SK-N-SH (cell line): ENCODE measurements around the gene SUMF1. TPM values are rescaled to one million over a fixed set of nuclear protein-coding genes. Genes with fewer than 3 reads are reported as not detected.

Source experiments
- CTCF ChIA-PET: fragments of 300-600, 350-600 bp; formaldehyde crosslinking; extraction: SDS; loops from one replicate; lab custom pipeline; 2021; lab: Yijun Ruan, JAX
- POLR2A ChIA-PET: fragments of 350-600 bp; sonication (Branson Sonifier 250); formaldehyde crosslinking; extraction: SDS; loops from one replicate; lab custom pipeline; 2020; ENCODE audit warnings: antibody characterized with exemption, inconsistent platforms; lab: Yijun Ruan, JAX
- DNase-seq: peaks from one replicate; pipeline ENCODE4 v3.0.0; 2012
- H2AFZ ChIP-seq: fragments of 200-600 bp; sonication (generic); 2 replicates; pipeline ENCODE4 v1.8.1; 2016; ENCODE audit warnings: antibody characterized with exemption, mild to moderate bottlenecking, low read depth
- H3F3A ChIP-seq: fragments of 200-600 bp; sonication (generic); replicated peaks from 2 replicates; pipeline ENCODE3; 2016; ENCODE audit warnings: antibody characterized with exemption, mild to moderate bottlenecking; ENCODE audit not compliant: insufficient read depth
- H3K27ac ChIP-seq, 2 experiments: fragments of 200-500 bp in 1 of 2; fragments of 200-600 bp in 1 of 2; sonication (Bioruptor generic) in 1 of 2; sonication (generic), shearing (Covaris generic) in 1 of 2; 2 replicates each; pipeline versions ENCODE4 v1.5.1 to v1.6.1; 2014 to 2016; ENCODE audit warnings: low read depth in 2 of 2, inconsistent platforms in 1 of 2, low read length in 1 of 2, mild to moderate bottlenecking in 1 of 2, mixed read lengths in 1 of 2
- H3K27me3 ChIP-seq: fragments of 200-600 bp; sonication (generic), shearing (Covaris generic); 2 replicates; pipeline ENCODE4 v1.6.1; 2016; ENCODE audit warnings: mixed run types; ENCODE audit not compliant: insufficient read depth
- H3K36me3 ChIP-seq, 2 experiments: fragments of 200-500 bp in 1 of 2; fragments of 200-600 bp in 1 of 2; sonication (Bioruptor generic) in 1 of 2; sonication (generic) in 1 of 2; replicated peaks in 1 of 2; 2 replicates each; pipeline versions ENCODE3 to v1.5.1; 2014 to 2016; ENCODE audit warnings: low read length in 1 of 2, mild to moderate bottlenecking in 1 of 2; ENCODE audit not compliant: insufficient read depth in 2 of 2, control insufficient read depth in 1 of 2
- H3K4me1 ChIP-seq, 2 experiments: fragments of 200-500 bp in 1 of 2; fragments of 200-600 bp in 1 of 2; sonication (Bioruptor generic) in 1 of 2; sonication (generic), shearing (Covaris generic) in 1 of 2; 2 replicates each; pipeline versions ENCODE4 v1.5.1 to v1.6.1; 2014 to 2016; ENCODE audit warnings: low read depth in 1 of 2, low read length in 1 of 2, mixed run types in 1 of 2; ENCODE audit not compliant: insufficient read depth in 2 of 2, control insufficient read depth in 1 of 2
- H3K4me2 ChIP-seq: fragments of 200-600 bp; sonication (generic), shearing (Covaris generic); 2 replicates; pipeline ENCODE4 v1.6.1; 2017; ENCODE audit warnings: mixed run types
- H3K4me3 ChIP-seq, 2 experiments: fragments of 200-500 bp in 1 of 2; fragments of 200-600 bp in 1 of 2; sonication (Bioruptor generic) in 1 of 2; sonication (generic), shearing (Covaris generic) in 1 of 2; 2 replicates each; pipeline versions ENCODE4 v1.5.1 to v1.8.1; 2014 to 2016; ENCODE audit warnings: low read depth in 2 of 2, inconsistent platforms in 1 of 2, low read length in 1 of 2, mild to moderate bottlenecking in 1 of 2, mixed read lengths in 1 of 2, moderate library complexity in 1 of 2
- H3K79me2 ChIP-seq: fragments of 200-600 bp; sonication (generic); 2 replicates; pipeline ENCODE4 v1.8.1; 2017; ENCODE audit warnings: mild to moderate bottlenecking; ENCODE audit not compliant: insufficient read depth
- H3K9ac ChIP-seq: fragments of 200-600 bp; sonication (generic); 2 replicates; pipeline ENCODE4 v1.6.1; 2017; ENCODE audit warnings: mixed run types
- H3K9me2 ChIP-seq: fragments of 200-600 bp; sonication (generic); 2 replicates; pipeline ENCODE4 v1.6.1; 2017; ENCODE audit warnings: mixed run types
- H3K9me3 ChIP-seq: fragments of 200-600 bp; sonication (generic); 2 replicates; pipeline ENCODE4 v1.6.1; 2017; ENCODE audit warnings: mixed run types, mild to moderate bottlenecking, moderate library complexity
- H4K20me1 ChIP-seq: fragments of 200-600 bp; sonication (generic); 2 replicates; pipeline ENCODE4 v1.6.1; 2017; ENCODE audit warnings: mild to moderate bottlenecking, mixed run types; ENCODE audit not compliant: insufficient read depth
- CHD2 ChIP-seq: fragments of 150-350 bp; IDR thresholded peaks from 2 replicates; pipeline ENCODE4 v1.6.1; 2018; ENCODE audit warnings: low read length; ENCODE audit not compliant: partially characterized antibody
- ELF1 ChIP-seq: IDR thresholded peaks from 2 replicates; pipeline ENCODE4 v1.4.0; 2012
- FOSL2 ChIP-seq: IDR thresholded peaks from 2 replicates; pipeline ENCODE4 v1.4.0; 2012; ENCODE audit warnings: low read depth, mild to moderate bottlenecking, moderate library complexity, borderline replicate concordance
- FOXM1 ChIP-seq: IDR thresholded peaks from 2 replicates; pipeline ENCODE4 v1.4.0; 2012; ENCODE audit warnings: low read depth, mild to moderate bottlenecking
- GABPA ChIP-seq: IDR thresholded peaks from 2 replicates; pipeline ENCODE4 v1.4.0; 2012; ENCODE audit warnings: low read depth, mild to moderate bottlenecking
- MXI1 ChIP-seq: IDR thresholded peaks from 2 replicates; pipeline ENCODE4 v1.6.1; 2012; ENCODE audit warnings: mild to moderate bottlenecking, low read depth, low read length, improper control_type of control experiment
- NFIC ChIP-seq: IDR thresholded peaks from 2 replicates; pipeline ENCODE4 v1.4.0; 2012; ENCODE audit warnings: borderline replicate concordance
- RCOR1 ChIP-seq: fragments of 150-350 bp; IDR thresholded peaks from 2 replicates; pipeline ENCODE4 v1.6.1; 2017; ENCODE audit warnings: antibody characterized with exemption, low read length
- RXRA ChIP-seq: IDR thresholded peaks from 2 replicates; pipeline ENCODE4 v1.4.0; 2012; ENCODE audit warnings: low read depth, mild to moderate bottlenecking, borderline replicate concordance
- TCF12 ChIP-seq: IDR thresholded peaks from 2 replicates; pipeline ENCODE4 v1.4.0; 2012
- TEAD4 ChIP-seq: IDR thresholded peaks from 2 replicates; pipeline ENCODE4 v1.4.0; 2012; ENCODE audit warnings: mild to moderate bottlenecking, borderline replicate concordance; ENCODE audit not compliant: insufficient read depth
- polyA plus RNA-seq, 3 experiments: library from polyadenylated mRNA; depleted of rRNA; stranded (reverse); fragments of >200 nt; gene quantifications; 2 replicates each; pipeline ENCODE4 v1.2.3, GENCODE V29; 2012
- TF ChIP-seq, protein P1 (sequence below): IDR thresholded peaks from 2 replicates; pipeline ENCODE4 v1.4.0; 2012; ENCODE audit warnings: low read depth, borderline replicate concordance
- TF ChIP-seq, protein P2 (sequence below): IDR thresholded peaks from 2 replicates; pipeline ENCODE4 v1.6.1; 2012; ENCODE audit warnings: mild to moderate bottlenecking, low read depth, low read length, moderate library complexity
- TF ChIP-seq, protein P3 (sequence below): IDR thresholded peaks from 2 replicates; pipeline ENCODE4; 2012

SUMF1 gene
- polyA plus RNA-seq, 1 of the 3 experiments (the other 2 are of a cell fraction): 56.9 TPM

DNA sequence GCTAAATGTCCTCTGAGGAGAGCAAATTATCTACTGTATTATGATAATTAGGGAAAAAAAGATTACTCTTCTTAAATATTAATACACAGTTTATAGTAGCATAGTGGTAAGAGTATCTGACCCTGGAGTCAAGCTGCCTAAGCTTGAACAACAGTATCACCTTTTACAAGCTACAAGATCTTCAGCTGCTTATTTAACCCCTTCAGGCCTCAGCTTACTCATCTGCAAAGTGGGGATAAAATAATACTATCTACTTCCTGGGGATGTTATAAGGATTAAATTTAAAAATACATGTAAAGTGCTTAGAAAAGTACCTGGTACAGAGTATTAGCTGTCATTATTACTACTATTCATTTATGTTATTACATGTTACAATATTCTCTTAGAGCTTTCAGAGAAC is 42.0 kb downstream of the SUMF1 start:
- POLR2A ChIA-PET: no interaction called here
- no peaks in the 10 kb centered on the region for H3K36me3 ChIP-seq
- H3F3A ChIP-seq: peaks cover 7% of the 10 kb centered on the region
- H3K9me2 ChIP-seq: no peaks in the 10 kb centered on the region
- no peak overlapping the region for H3K4me3 ChIP-seq
- no peak for DNase-seq
- no peak overlapping the region for H3K4me2 ChIP-seq
- H2AFZ ChIP-seq: no peak overlapping the region
- TF ChIP-seq CHD2 (no peak), GABPA (no peak), NFIC (no peak), MXI1 (no peak), FOXM1 (no peak), RXRA (no peak), FOSL2 (no peak), TEAD4 (no peak), ELF1 (no peak), TCF12 (no peak), RCOR1 (no peak)
- TF ChIP-seq, protein P1, sequence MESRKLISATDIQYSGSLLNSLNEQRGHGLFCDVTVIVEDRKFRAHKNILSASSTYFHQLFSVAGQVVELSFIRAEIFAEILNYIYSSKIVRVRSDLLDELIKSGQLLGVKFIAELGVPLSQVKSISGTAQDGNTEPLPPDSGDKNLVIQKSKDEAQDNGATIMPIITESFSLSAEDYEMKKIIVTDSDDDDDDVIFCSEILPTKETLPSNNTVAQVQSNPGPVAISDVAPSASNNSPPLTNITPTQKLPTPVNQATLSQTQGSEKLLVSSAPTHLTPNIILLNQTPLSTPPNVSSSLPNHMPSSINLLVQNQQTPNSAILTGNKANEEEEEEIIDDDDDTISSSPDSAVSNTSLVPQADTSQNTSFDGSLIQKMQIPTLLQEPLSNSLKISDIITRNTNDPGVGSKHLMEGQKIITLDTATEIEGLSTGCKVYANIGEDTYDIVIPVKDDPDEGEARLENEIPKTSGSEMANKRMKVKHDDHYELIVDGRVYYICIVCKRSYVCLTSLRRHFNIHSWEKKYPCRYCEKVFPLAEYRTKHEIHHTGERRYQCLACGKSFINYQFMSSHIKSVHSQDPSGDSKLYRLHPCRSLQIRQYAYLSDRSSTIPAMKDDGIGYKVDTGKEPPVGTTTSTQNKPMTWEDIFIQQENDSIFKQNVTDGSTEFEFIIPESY: no peak
- TF ChIP-seq, protein P2, sequence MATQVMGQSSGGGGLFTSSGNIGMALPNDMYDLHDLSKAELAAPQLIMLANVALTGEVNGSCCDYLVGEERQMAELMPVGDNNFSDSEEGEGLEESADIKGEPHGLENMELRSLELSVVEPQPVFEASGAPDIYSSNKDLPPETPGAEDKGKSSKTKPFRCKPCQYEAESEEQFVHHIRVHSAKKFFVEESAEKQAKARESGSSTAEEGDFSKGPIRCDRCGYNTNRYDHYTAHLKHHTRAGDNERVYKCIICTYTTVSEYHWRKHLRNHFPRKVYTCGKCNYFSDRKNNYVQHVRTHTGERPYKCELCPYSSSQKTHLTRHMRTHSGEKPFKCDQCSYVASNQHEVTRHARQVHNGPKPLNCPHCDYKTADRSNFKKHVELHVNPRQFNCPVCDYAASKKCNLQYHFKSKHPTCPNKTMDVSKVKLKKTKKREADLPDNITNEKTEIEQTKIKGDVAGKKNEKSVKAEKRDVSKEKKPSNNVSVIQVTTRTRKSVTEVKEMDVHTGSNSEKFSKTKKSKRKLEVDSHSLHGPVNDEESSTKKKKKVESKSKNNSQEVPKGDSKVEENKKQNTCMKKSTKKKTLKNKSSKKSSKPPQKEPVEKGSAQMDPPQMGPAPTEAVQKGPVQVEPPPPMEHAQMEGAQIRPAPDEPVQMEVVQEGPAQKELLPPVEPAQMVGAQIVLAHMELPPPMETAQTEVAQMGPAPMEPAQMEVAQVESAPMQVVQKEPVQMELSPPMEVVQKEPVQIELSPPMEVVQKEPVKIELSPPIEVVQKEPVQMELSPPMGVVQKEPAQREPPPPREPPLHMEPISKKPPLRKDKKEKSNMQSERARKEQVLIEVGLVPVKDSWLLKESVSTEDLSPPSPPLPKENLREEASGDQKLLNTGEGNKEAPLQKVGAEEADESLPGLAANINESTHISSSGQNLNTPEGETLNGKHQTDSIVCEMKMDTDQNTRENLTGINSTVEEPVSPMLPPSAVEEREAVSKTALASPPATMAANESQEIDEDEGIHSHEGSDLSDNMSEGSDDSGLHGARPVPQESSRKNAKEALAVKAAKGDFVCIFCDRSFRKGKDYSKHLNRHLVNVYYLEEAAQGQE: no peak
- TF ChIP-seq, protein P3, sequence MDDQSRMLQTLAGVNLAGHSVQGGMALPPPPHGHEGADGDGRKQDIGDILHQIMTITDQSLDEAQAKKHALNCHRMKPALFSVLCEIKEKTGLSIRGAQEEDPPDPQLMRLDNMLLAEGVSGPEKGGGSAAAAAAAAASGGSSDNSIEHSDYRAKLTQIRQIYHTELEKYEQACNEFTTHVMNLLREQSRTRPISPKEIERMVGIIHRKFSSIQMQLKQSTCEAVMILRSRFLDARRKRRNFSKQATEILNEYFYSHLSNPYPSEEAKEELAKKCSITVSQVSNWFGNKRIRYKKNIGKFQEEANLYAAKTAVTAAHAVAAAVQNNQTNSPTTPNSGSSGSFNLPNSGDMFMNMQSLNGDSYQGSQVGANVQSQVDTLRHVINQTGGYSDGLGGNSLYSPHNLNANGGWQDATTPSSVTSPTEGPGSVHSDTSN: no peak
- no peaks in the 10 kb centered on the region for H3K9me3 ChIP-seq
- H3K4me1 ChIP-seq: peaks cover 15 to 16% of the 10 kb centered on the region in 2 experiments
- H3K27ac ChIP-seq: no peak overlapping the region
- H3K79me2 ChIP-seq: no peaks in the 10 kb centered on the region; the same call in 1 of the 2 replicates
- H3K9ac ChIP-seq: no peak overlapping the region
- H3K27me3 ChIP-seq: no peaks in the 10 kb centered on the region
- no peaks in the 10 kb centered on the region for H4K20me1 ChIP-seq
- CTCF ChIA-PET: no interaction called here
